ENCODE measurements around the gene MADD.

The MADD gene

DNA sequence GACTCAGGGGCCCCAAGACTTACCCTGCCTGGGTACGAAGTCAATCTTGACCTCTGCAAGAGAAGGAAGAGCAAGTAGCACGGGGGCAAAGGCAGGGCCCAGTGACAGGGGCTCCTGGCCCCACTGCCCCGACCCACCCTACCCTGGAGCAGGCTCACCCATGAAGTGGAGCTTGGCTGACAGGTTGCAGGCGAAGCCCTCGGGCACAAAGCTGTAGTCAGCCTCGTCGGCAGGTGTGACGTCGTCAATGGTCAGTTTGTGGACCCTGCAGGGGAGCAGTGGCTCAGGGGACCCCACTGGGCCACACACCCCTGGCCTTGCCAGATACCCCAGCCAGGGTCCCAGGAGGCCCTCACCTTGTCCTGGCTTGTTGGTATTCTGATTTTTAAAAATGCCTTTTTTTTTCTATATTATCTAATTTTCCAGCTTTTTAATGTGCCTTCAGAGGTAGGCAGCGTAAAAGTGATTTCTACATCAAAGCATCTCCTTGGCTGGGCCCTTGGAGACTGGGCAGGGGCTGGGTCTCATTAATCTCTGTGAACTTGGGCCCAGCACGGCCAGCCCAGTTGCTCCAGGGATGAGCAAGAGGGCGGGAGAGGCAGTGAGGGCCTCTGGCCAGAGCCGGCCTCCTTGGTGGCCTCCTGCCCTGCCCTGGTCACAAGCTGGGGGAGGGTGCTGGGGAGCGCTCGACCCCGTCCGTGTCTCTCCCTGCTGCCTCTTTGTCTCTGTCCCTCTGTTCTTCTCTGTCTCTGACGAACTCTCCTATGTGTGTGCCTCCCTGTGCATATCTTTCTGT is 71.2 kb downstream of the MADD start:
- no peak overlapping the region for H3K4me3 ChIP-seq (replicated peaks; ENCODE audit: insufficient read depth, low read length)
- TF ChIP-seq POLR2AphosphoS5 (IDR thresholded peaks at IDR 0.05; ENCODE audit: low read depth), result no peak
- TF ChIP-seq, protein P1, sequence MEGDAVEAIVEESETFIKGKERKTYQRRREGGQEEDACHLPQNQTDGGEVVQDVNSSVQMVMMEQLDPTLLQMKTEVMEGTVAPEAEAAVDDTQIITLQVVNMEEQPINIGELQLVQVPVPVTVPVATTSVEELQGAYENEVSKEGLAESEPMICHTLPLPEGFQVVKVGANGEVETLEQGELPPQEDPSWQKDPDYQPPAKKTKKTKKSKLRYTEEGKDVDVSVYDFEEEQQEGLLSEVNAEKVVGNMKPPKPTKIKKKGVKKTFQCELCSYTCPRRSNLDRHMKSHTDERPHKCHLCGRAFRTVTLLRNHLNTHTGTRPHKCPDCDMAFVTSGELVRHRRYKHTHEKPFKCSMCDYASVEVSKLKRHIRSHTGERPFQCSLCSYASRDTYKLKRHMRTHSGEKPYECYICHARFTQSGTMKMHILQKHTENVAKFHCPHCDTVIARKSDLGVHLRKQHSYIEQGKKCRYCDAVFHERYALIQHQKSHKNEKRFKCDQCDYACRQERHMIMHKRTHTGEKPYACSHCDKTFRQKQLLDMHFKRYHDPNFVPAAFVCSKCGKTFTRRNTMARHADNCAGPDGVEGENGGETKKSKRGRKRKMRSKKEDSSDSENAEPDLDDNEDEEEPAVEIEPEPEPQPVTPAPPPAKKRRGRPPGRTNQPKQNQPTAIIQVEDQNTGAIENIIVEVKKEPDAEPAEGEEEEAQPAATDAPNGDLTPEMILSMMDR (IDR thresholded peaks at IDR 0.05; ENCODE audit: insufficient read depth, low read length), result no peak
- TF ChIP-seq, protein P2, sequence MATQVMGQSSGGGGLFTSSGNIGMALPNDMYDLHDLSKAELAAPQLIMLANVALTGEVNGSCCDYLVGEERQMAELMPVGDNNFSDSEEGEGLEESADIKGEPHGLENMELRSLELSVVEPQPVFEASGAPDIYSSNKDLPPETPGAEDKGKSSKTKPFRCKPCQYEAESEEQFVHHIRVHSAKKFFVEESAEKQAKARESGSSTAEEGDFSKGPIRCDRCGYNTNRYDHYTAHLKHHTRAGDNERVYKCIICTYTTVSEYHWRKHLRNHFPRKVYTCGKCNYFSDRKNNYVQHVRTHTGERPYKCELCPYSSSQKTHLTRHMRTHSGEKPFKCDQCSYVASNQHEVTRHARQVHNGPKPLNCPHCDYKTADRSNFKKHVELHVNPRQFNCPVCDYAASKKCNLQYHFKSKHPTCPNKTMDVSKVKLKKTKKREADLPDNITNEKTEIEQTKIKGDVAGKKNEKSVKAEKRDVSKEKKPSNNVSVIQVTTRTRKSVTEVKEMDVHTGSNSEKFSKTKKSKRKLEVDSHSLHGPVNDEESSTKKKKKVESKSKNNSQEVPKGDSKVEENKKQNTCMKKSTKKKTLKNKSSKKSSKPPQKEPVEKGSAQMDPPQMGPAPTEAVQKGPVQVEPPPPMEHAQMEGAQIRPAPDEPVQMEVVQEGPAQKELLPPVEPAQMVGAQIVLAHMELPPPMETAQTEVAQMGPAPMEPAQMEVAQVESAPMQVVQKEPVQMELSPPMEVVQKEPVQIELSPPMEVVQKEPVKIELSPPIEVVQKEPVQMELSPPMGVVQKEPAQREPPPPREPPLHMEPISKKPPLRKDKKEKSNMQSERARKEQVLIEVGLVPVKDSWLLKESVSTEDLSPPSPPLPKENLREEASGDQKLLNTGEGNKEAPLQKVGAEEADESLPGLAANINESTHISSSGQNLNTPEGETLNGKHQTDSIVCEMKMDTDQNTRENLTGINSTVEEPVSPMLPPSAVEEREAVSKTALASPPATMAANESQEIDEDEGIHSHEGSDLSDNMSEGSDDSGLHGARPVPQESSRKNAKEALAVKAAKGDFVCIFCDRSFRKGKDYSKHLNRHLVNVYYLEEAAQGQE (IDR thresholded peaks at IDR 0.05; ENCODE audit: insufficient replicate concordance, low read depth), result no peak
- no peak for TF ChIP-seq GABPA (IDR thresholded peaks at IDR 0.05; ENCODE audit: low read depth)
- no peak for TF ChIP-seq SPI1 (IDR thresholded peaks at IDR 0.05; ENCODE audit: borderline replicate concordance, low read depth)
- DNase-seq (ENCODE audit: low read depth in 1 of 2, low spot score in 1 of 2), result no peak

DNA sequence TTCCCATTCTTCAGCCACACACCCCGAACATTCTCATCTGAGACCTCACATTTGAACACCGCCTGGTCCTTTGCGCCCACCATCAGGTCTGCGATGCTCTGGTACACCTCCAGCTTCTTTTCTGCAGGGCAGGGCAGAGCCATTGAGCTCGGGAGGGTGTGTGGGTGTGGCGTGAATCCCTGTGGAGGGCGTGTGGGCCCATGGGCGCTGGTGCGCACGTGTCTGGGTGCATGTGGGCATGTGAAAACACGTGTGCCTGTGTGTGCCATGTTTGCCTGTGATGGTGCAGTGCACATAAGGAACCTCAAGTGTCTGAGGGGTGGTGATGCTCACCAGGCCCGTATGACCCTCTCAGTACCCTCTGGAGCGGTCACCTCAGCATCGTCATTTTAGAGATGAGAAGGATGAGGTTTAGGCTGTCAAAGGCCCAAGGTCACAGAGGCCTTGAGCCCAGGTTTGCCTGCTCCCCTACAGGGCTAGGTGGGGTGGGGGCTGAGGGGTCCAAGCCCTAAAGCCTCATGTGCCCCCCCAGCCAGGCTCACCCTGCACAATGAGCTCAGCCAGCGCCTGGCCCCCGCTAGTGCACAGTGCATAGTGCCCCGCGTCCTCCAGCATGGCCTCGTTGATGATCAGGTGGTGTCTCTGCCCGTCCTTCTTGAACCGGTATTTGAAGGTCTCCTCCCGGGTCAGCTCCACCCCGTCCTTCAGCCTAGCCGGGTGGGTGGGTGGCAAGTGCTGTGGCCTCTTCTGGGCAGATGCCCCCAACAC is 72.3 kb downstream of the MADD start:
- Histone ChIP-seq H3K27me3 (ENCODE audit: insufficient read depth, poor library complexity, severe bottlenecking) (no peaks in the 10 kb centered on the region), H3K27ac (replicated peaks) (no peak overlapping the region), H3K4me3 (replicated peaks; ENCODE audit: insufficient read depth, low read length) (no peak overlapping the region)
- TF ChIP-seq, protein P2 (IDR thresholded peaks at IDR 0.05; ENCODE audit: insufficient replicate concordance, low read depth), result no peak
- TF ChIP-seq SPI1 (IDR thresholded peaks at IDR 0.05; ENCODE audit: borderline replicate concordance, low read depth) (no peak), GABPA (IDR thresholded peaks at IDR 0.05; ENCODE audit: low read depth) (no peak), POLR2AphosphoS5 (IDR thresholded peaks at IDR 0.05; ENCODE audit: low read depth) (no peak)
- TF ChIP-seq, protein P1 (IDR thresholded peaks at IDR 0.05; ENCODE audit: insufficient read depth, low read length), result no peak
- no peak for DNase-seq (ENCODE audit: low read depth in 1 of 2, low spot score in 1 of 2)

More for the DNA sequence above, 71.2 kb downstream of the MADD start:
- Histone ChIP-seq H3K27me3 (ENCODE audit: insufficient read depth, poor library complexity, severe bottlenecking) (no peaks in the 10 kb centered on the region), H3K27ac (replicated peaks) (no peak overlapping the region)

DNA sequence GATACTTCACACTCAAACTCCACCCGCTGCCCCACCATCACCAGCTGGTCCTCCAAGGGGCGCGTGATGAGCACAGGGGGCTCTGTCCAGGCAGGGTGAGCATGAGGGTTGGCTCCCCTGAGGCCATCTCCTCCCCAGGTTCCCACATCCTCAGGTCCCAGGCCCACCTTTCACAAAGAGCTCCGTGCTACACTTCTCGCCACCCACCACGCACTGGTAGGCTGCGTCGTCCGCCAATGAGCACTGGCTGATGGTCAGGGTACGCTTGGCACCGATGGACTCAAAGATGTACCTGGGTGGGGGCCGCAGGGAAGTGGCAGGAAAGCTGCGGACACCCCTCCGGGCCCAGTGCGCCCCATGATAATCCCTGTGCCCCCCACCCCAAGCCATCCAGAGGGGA is 72.9 kb downstream of the MADD start:
- Histone ChIP-seq H3K27me3 (ENCODE audit: insufficient read depth, poor library complexity, severe bottlenecking) (no peaks in the 10 kb centered on the region), H3K27ac (replicated peaks) (no peak overlapping the region), H3K4me3 (replicated peaks; ENCODE audit: insufficient read depth, low read length) (no peak overlapping the region)
- TF ChIP-seq POLR2AphosphoS5 (IDR thresholded peaks at IDR 0.05; ENCODE audit: low read depth), result no peak
- TF ChIP-seq SPI1 (IDR thresholded peaks at IDR 0.05; ENCODE audit: borderline replicate concordance, low read depth), result no peak
- TF ChIP-seq, protein P1 (IDR thresholded peaks at IDR 0.05; ENCODE audit: insufficient read depth, low read length), result no peak
- TF ChIP-seq, protein P2 (IDR thresholded peaks at IDR 0.05; ENCODE audit: insufficient replicate concordance, low read depth), result no peak
- TF ChIP-seq GABPA (IDR thresholded peaks at IDR 0.05; ENCODE audit: low read depth), result no peak
- no peak for DNase-seq (ENCODE audit: low read depth in 1 of 2, low spot score in 1 of 2)
